K562 (cell line): Measurements from ENCODE around the gene LTBP2.

Source experiments
- CBX5 ChIP-seq: IDR thresholded peaks from 2 replicates; pipeline ENCODE4 v1.6.1; 2014; ENCODE audit warnings: low read depth, borderline replicate concordance
- E2F3 ChIP-seq: fragments of 250-450 bp; sonication (Bioruptor Pico); IDR thresholded peaks from 2 replicates; pipeline ENCODE4 v1.4.0; 2020; ENCODE audit warnings: mild to moderate bottlenecking
- MTA2 ChIP-seq: fragments of 450-650 bp; IDR thresholded peaks from 2 replicates; pipeline ENCODE4 v1.6.1; 2016; ENCODE audit warnings: low read depth
- MXI1 ChIP-seq: IDR thresholded peaks from 2 replicates; pipeline ENCODE4 v1.6.1; 2011; ENCODE audit warnings: low read depth, mild to moderate bottlenecking, improper control_type of control experiment, low read length
- NCOA1 ChIP-seq: fragments of 450-650 bp; IDR thresholded peaks from 2 replicates; pipeline ENCODE4 v1.6.1; 2016; ENCODE audit warnings: low read depth
- PYGO2 ChIP-seq: fragments of 450-650 bp; IDR thresholded peaks from 2 replicates; pipeline ENCODE4 v1.6.1; 2016; ENCODE audit warnings: mild to moderate bottlenecking, missing genetic modification characterization, moderate library complexity, missing compliant biosample characterization
- ZNF217 ChIP-seq: sonication (generic); formaldehyde crosslinking; IDR thresholded peaks from 2 replicates; pipeline ENCODE4 v1.8.0; 2022; ENCODE audit warnings: mild to moderate bottlenecking, missing genetic modification reagents
- ZNF766 ChIP-seq: fragments of 200-800 bp; sonication (Bioruptor generic); conservative IDR thresholded peaks from 2 replicates; pipeline ENCODE4 v1.6.1; 2016; ENCODE audit warnings: missing genetic modification characterization, missing compliant biosample characterization

DNA sequence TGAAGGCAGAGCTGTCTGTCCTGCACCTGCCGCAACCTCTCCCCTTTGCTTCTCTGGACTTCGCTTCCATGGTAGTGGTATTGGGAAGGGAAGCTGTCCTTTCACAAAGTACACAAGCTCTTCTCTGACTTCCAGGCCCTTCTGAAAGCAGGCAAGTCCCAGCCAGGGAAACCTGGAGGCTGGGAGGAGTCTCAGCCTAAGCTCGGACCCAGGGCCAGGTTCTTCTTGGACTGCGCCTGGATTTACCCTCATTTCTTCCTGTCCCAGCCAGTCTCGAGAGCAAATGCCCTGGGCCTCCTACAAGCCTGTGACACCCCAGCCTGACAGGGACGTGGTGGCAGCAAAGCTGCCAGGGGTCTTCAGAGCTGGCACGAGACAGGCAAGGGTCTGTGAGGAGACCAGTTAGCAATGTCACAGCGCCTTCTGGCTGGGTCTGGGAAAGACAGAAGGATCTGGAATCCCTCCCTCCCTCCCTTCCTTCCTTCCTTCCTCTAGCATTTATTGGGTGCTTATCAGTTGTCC is 96.1 kb downstream of the LTBP2 start:
- no peak for TF ChIP-seq ZNF766 (CRISPR knock-in tag)
- no peak for TF ChIP-seq MXI1
- no peak for TF ChIP-seq ZNF217
- TF ChIP-seq E2F3 (CRISPR knock-in tag), result no peak
- no peak for TF ChIP-seq PYGO2 (tag)
- TF ChIP-seq CBX5, result no peak
- no peak for TF ChIP-seq NCOA1
- no peak for TF ChIP-seq MTA2
